GM21381 (cell line): ENCODE data around the gene BPI.
"Not testable (repeated sequence)": the region's sequence is repeated elsewhere in the genome, so short reads cannot be mapped to it uniquely, and the experiment has no call there.

Source experiments
- ATAC-seq: cut with Tn5 transposase; IDR thresholded peaks from one replicate; pipeline ENCODE4 v1.9.1; 2021; ENCODE audit warnings: mild to moderate bottlenecking, moderate library complexity; ENCODE audit not compliant: unreplicated experiment

Gene BPI

GRCh38 chr20:38355161-38356012 lies 51.4 kb downstream of the BPI start:
- no peak for ATAC-seq

DNA sequence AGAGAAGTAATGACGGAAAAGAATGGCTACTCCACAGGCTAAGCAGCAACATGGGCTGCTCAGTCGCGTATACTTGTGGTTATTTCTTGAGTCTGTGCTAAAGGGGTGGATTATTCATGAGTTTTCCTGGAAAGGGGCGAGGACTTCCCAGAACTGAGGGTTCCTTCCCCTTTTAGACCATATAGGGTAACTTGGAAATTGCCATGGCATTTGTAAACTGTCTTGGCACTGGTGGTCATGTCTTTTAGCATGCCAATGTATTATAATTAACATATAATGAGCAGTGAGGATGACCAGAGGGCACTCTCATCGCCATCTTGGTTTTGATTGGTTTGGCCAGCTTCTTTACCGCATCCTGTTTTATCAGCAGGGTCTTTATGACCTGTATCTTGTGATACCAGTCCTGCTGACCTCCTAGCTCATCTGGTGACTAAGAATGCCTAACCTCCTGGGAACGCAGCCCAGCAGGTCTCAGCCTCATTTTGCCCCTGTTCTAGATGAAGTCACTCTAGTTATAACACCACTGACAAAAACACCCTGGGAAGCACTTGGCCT lies 53.8 kb downstream of the BPI start:
- ATAC-seq: no peak

DNA sequence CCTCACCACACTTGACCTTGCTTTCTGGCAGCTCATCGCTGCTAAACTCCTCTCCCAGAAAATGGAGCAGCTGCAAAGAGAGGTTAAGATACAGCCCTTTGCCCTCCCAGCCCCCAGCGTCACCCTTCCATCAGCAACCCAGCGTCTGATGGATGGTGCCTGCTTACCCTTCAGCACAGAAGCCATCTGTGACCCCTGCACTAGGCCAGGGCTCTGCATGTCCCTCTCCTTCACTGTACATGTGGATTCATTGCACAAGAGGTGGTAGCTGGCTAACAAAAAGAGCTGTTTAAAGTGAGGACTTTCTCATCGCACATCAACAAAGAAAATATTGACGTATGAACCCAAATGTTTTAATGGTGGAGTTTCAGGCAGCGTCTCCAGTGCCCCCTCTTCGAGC lies 54.6 kb downstream of the BPI start:
- ATAC-seq: no peak

- no peak for ATAC-seq
Measured at GRCh38 chr20:38363004-38363747, 59.2 kb downstream of the BPI start.

DNA sequence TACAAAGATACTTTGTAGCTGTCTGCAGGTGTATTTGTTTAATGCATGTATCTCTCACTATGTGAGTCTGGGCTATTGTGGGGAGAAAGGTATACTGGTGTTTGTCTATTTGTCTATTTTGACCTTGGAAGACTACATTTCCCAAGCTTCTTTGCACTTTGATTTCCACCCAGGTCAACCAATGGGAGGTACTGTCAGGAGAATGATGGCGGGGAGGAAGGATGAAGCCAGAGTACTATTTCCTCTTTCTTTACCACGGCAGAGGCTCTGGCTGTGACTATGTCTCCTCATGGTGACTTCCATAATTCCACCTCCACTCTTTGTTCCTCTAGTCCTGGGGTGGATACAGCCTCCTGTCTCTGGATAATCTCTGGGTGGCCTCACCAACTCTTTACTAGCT lies 65.4 kb downstream of the BPI start:
- no peak for ATAC-seq

GRCh38 chr20:38372806-38373205 lies 68.8 kb downstream of the BPI start:
- no peak for ATAC-seq

GRCh38 chr20:38373231-38373867 lies 69.4 kb downstream of the BPI start:
- no peak for ATAC-seq

DNA sequence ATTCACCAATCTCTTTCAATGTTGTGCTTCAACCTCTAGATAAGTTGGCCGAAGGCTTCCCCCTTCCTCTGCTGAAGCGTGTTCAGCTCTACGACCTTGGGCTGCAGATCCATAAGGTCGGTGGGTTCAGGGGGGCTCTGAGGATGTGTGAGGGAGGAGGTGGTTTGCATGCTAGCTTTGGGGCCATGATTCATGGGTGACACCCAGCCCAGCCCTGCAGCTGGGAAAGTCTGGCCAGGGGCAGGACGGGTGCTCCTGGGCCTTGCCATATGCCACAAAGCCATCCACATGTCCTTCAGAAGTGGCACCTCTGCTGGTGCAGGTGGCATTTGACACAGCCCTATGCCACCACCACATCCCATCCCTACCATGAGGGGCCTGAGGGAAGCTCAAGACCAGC lies 69.9 kb downstream of the BPI start:
- no peak for ATAC-seq

DNA sequence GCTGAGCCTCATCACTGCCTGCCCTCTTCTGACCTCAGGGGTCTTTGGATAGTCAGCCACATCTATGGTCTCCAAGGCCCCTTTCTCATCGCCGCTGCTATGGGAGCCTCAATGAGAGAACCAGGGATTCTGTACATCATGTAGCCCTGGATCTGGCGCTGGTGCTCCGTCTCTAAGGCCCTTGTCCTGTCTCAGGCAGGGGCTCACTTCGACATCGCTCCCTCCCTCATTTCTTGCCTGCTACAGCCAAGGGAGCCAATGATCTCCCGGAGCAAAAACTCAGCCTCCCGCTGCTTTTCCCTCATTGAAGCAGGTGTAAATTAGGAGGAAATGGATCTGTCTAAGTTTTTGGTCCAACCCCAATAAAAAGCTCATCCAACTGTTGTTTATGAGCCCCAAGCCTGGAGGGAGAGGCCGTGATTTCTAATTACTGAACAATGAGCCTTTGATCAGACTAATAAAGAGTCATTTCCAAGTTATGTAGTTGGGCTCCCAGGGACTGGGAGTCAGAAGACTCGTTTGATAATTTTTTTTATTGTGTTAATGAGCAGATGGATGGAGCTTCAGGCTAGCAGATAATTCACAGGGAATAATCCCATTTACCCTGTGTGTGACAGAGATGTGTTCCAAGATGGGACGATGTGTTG lies 73.2 kb downstream of the BPI start:
- ATAC-seq: no peak

DNA sequence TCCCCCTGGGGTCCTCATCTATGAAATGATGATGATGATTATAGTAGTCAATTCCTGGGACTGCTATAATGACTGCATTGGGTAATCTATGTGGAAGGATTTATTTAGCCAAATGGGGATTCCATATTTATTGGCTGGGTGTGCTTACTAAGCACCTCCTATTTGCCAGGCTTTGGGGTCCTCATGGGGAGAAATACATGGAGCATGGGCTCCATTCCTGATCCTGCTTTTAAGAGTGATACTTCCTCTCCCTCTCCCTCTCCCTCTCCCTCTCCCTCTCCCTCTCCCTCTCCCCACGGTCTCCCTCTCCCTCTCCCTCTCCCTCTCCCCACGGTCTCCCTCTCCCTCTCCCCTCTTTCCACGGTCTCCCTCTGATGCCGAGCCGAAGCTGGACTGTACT lies 73.9 kb downstream of the BPI start:
- not testable (repeated sequence) for ATAC-seq

DNA sequence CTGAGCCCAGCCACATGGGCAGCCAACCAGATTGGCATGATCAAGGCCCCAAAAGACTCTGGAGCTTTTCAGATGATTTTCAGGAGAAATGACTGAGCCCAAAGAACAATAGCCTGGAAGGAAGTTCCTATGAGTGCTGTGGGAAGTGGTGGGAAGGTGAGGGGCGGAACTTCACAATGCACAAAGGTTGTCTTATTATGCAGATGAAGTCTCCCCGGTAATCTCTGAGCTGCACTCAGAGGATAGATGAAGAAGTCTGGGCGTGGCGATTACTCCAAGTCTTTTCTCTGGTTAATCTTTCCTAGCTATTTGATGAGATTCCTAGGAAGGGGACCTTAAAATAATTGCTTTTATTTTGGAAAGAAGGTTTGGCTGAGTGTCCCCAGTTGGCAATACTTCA lies 79.2 kb downstream of the BPI start:
- no peak for ATAC-seq

- no peak for ATAC-seq
Measured at GRCh38 chr20:38386004-38386403, 82.0 kb downstream of the BPI start.

- no peak for ATAC-seq
Measured at GRCh38 chr20:38386851-38387250, 82.9 kb downstream of the BPI start.
